GF-D8 (cell line): ENCODE measurements around the gene SRPK3.
"Not testable (repeated sequence)": the region's sequence is repeated elsewhere in the genome, so short reads cannot be mapped to it uniquely, and the experiment has no call there.

Source experiments
- DNase-seq: peaks from one replicate; lab custom pipeline; 2025; lab: John Stamatoyannopoulos, UW

The SRPK3 gene

GRCh38 chrX:153807976-153808375, 27.1 kb downstream of the SRPK3 start:
- DNase-seq = no peak

GRCh38 chrX:153812220-153812619, 31.4 kb downstream of the SRPK3 start:
- no peak for DNase-seq

GRCh38 chrX:153813161-153813560, 32.3 kb downstream of the SRPK3 start:
- no peak for DNase-seq

GRCh38 chrX:153814591-153815315, 33.9 kb downstream of the SRPK3 start:
- DNase-seq = no peak

- DNase-seq = no peak
Observed at GRCh38 chrX:153816831-153817690, 36.2 kb downstream of the SRPK3 start.

- not testable (repeated sequence) for DNase-seq
Observed at GRCh38 chrX:153818064-153818463, 37.2 kb downstream of the SRPK3 start.

- no peak for DNase-seq
Observed at GRCh38 chrX:153818571-153819383, 37.9 kb downstream of the SRPK3 start.

GRCh38 chrX:153819384-153820040, 38.7 kb downstream of the SRPK3 start:
- DNase-seq = no peak

- no peak for DNase-seq
Observed at GRCh38 chrX:153820601-153821000, 39.8 kb downstream of the SRPK3 start.

GRCh38 chrX:153821066-153821465, 40.2 kb downstream of the SRPK3 start:
- DNase-seq = no peak

GRCh38 chrX:153824348-153824747, 43.5 kb downstream of the SRPK3 start:
- DNase-seq = no peak

- DNase-seq = no peak
Observed at GRCh38 chrX:153825042-153825441, 44.2 kb downstream of the SRPK3 start.

GRCh38 chrX:153827016-153827415, 46.2 kb downstream of the SRPK3 start:
- DNase-seq = no peak

GRCh38 chrX:153827903-153828302, 47.1 kb downstream of the SRPK3 start:
- no peak for DNase-seq

- no peak for DNase-seq
Observed at GRCh38 chrX:153828308-153828707, 47.5 kb downstream of the SRPK3 start.

- no peak for DNase-seq
Observed at GRCh38 chrX:153828723-153829548, 48.1 kb downstream of the SRPK3 start.

GRCh38 chrX:153829549-153829798, 48.6 kb downstream of the SRPK3 start:
- no peak for DNase-seq

- no peak for DNase-seq
Observed at GRCh38 chrX:153829799-153830639, 49.2 kb downstream of the SRPK3 start, which contains the start of gene PDZD4. Gene PDZD4 (minus strand): TSS chrX:153830544. CDS start chrX:153830298, 246 bp downstream.

- DNase-seq = no peak
Observed at GRCh38 chrX:153830640-153831428, 50.0 kb downstream of the SRPK3 start.
